Glomerular visceral epithelial cell (primary cell): ENCODE measurements around the gene RPL21.

Experiments used
- DNase-seq: peaks from one replicate; pipeline ENCODE4 v3.0.0-alpha.2; 2016; ENCODE audit errors: extremely low spot score

RPL21 gene

GRCh38 chr13:27258637-27259386, 7.5 kb downstream of the RPL21 start:
- DNase-seq: no peak

DNA sequence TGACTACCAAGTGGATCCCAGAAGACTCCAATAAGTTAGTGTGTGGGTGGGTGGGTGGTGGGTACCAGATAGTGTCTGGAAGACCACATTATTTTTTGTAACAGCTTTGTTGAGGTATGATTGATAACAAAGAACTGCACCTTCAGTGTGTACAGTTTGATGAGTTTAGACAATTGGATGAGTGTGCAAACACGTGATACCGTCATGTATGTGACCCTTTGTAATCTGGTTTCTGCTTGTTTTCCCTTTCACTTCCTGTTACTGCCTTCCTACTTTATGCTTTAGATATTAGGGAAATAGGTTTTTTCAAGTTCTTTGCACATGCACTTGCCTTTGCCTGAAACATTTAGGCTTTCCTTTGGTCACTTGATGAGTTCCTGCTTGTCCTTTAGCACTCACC, 8.5 kb downstream of the RPL21 start:
- no peak for DNase-seq

DNA sequence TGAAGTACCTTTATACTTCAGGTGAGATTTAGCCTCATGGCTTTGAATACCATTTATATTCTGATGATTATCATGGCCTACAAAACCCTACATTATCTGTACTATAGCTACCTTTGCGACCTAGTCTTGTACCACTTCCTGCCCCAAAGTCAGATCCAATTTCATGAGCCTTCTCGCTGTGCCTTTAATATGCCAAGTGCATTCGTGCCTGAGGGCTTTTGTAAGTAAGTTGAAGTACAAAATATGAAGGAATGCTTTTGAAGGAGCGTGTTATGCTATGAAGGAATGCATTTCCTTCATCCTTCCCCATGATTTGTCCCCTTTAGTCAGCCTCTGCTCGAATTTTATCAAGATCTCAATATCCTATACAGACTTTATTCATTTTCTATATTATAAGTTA, 10.0 kb downstream of the RPL21 start:
- no peak for DNase-seq

DNA sequence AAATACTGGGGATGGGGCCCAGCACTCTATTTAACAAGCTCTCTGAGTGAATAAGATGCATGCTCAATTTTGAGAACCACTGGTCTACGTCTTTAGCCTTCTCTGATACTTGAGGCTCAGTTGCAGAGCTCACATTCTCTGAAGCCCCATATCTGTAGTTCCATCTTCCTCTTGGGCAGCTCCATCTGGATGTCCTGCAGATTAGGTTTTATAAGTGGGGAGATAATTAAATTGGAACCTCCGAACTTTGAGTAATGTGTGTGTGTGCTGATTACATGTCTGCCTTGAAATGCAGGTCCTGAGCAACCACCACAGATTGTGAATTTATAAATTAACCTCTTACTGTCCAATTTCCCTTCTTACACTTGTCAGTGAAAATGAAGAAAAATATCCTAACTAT, 12.1 kb downstream of the RPL21 start:
- DNase-seq: no peak

GRCh38 chr13:27264181-27264580, 12.8 kb downstream of the RPL21 start:
- peak; percentile 67 for DNase-seq

GRCh38 chr13:27264648-27265047, 13.3 kb downstream of the RPL21 start:
- no peak for DNase-seq

DNA sequence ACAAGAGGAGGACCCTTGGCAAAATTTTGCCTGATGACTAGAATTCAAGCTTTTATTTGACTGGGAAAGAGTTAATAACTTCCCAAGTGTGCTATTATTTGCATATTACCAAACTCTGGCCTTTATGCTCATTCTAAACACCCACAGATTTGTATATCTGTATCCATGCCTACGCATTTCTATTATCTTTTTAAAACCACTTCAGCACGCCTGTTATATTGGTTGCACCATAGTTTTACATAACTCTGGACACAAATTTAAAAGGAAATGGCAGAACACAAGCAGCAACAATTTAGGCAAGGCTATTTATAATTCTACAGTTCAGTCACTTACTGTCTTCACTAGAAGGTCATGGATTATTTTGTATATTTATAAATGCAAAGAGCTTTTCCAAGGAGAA, 15.6 kb downstream of the RPL21 start:
- no peak for DNase-seq

DNA sequence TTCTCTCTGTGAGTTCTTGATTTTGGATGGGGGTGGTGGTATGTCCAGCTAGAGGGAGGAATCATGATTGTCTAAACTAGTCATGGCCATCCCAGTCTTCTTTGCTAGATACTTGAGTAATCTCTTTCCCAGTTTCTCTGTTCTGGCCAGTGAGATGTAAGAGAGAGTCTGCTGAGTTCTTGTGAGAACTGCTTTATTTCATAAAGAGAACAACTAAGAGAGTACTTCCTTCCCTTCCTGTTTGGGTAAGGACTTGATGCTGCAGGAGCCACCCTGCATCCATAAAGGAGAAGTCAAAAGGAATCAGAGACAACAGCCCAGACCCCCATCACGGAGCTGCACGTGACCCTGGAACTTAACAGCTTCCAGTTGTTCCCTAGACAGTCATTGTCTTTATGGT, 16.2 kb downstream of the RPL21 start:
- no peak for DNase-seq

DNA sequence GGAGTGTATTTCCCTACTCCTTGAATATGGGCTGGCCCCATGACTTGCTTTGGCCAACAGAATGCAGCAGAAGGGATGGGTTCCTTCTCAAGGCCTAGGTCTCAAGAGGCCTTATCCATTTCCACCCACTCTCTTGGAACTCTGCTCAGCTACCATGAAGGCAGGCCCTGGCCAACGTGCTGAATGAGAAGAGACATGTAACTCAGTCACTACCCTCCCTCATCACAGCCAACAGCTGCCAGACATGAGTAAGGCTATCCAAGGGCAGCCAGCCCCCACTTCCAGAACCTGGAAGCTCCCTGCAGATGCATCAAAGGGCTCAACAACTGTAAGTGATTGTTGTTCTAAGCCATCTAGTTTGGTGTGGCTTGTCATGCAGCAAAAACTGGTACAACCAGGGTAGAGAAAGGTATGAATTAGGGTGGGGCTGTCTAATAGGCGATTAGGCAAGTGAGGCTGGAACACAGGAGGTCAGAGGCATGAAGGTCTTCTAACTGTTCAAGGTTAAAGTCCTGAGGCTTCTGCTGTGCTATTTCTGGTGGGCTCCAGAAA, 17.8 kb downstream of the RPL21 start:
- DNase-seq: no peak

- DNase-seq: peak; percentile 83
These were observed 19.5 kb downstream of the RPL21 start, which contains the start of gene RASL11A for GRCh38 chr13:27270594-27271520. RASL11A (plus strand) TSS chr13:27270830; CDS start chr13:27270945, 115 bp downstream.

- DNase-seq: no peak
These were observed 20.3 kb downstream of the RPL21 start for GRCh38 chr13:27271570-27272096.

DNA sequence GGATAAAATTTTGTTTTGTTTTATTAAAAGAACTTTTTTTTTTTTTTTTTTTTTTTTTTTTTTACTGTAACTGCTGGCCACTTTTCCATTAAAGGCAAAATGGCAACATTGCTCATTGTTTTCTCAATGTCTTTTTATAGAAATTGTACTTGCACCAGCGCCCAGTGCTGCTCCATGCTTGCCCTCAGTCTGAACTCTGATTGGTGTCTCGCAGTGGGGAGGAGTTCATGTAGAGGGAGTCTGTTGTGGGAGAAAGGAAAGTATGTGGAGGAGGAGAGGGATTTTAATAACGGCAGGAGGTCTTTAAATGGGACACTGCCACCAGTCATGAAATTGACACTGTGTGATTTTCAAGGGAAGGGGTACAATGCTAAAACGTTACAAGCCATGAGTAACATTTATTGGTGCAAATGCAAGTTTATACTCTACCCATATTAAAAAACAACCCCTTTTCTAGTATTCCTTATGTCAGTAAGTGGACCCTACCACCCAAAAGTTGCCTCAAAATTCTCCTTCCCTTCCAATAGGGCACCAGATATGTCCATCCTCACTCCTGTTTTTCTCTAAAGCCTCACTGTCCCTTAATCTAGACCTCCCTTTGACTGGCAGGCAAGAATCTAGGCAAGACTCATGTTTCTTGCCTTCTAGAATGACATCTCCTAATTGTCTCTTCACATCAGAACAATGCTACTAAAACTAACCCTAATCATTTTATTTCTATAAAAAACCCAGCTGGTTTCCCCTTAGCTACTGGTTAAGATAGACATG, 22.5 kb downstream of the RPL21 start:
- no peak for DNase-seq

DNA sequence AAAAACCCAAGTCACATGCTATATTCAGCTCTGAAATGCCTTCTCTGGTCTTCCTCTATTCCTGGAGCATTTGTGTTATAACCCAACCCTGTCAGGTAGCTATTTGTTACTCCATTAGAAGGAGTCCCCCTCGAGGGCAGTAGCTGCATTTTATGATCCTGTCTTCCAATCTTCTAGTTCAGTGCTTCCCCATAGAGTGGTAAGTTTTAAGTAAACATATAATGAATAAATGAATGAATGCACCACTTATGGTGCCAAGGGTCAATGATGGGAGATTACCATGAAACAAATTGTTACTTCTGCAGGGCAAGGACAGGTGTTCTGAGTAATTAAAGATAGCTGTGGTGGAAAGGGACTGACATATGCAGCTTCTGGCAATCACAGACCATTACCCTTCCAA, 23.3 kb downstream of the RPL21 start:
- no peak for DNase-seq

GRCh38 chr13:27276188-27276587, 24.8 kb downstream of the RPL21 start:
- DNase-seq: no peak

DNA sequence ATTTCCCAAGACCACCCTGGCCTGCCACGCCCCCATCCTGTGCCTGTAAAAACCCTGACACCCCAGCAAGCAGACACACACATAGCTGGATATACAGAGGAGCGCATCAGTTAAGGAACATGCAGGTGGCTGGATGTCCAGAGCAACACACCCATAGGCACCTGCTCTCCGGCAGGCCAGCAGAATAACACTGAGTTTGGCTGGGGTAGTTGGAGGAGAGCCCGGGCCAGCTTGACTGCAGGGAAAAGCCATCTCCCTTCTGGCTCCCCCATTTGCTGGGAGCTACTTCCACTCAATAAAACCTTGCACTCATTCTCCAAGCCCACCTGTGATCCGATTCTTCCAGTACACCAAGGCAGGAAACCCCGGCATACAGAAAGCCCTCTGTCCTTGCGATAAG, 28.1 kb downstream of the RPL21 start:
- no peak for DNase-seq

GRCh38 chr13:27280009-27280656, 28.8 kb downstream of the RPL21 start:
- no peak for DNase-seq

DNA sequence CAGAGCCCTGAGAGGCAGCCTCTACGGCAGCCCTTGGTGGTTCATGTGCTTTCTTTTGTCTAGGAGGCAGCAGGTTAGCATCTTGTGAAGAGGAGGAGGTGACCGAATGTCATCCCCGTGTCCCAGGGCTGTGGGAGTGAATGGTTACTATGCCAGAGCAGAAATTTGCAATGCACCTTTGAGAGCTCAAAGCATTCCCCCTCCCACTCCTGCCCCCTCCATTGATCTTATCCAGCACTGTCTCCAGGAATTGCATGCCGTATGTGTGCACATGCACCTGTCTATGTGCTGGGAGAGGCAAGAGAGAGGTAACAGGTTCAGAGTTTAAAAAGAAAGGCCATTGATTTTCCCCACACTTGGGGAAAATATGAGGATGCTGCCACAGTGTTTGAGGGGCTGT, 29.5 kb downstream of the RPL21 start:
- DNase-seq: no peak

GRCh38 chr13:27281420-27281819, 30.1 kb downstream of the RPL21 start:
- DNase-seq: no peak

DNA sequence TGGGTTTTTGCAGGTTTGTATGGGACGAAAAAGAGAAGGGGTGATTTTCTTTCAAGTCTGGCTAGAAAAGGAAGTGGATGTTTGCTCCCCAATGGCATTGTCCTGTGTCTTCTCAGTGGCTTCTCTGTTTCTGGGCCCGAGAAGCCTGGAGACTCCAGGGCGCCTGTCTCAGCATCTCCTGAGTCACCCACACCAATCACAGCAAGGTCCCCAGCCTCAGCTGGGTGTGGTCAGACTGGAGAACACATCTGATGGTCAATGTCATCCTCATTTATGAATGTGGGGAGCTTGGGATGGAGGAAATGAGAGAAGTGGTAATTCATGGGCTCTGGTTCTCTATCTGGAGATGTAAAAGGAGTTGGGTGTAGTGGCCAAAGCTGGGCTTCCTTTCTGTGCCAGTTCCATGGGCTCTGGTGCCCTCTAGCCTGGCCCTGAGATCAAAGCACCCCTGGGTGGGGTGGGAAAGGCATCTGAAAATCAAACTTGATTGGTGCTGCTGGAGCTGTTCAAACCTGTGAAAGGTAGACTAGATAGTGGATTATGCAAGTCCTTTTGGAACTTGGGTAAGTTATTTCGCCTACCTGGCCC, 32.6 kb downstream of the RPL21 start:
- peak; percentile 35 for DNase-seq

- no peak for DNase-seq
These were observed 37.0 kb downstream of the RPL21 start for GRCh38 chr13:27288392-27288791.
